Kidney (tissue), 14 donors: ENCODE results near the gene SLC35D3. TPM values are rescaled to one million over a fixed set of nuclear protein-coding genes. Genes with fewer than 3 reads are reported as not detected.
A peak's percentile ranks its signal among the peaks of the same experiment; 100 is the strongest.
"Not testable (repeated sequence)": the region's sequence is repeated elsewhere in the genome, so short reads cannot be mapped to it uniquely, and the experiment has no call there.

Experiments
- DNase-seq, 5 donors: peaks; one replicate each; pipeline ENCODE4 v3.0.0-alpha.2; 2013 to 2020
- FAIRE-seq: peaks from 2 replicates; lab custom pipeline; 2012; peaks lifted over from hg19 to GRCh38; lab: Jason Lieb, UNC
- H3K27ac ChIP-seq, 2 donors: one replicate each; pipeline ENCODE4 v1.7.0; 2013; ENCODE audit warnings: low read depth in 2 of 2, low read length in 2 of 2, inconsistent platforms in 1 of 2
- H3K27me3 ChIP-seq: one replicate; pipeline ENCODE4 v1.7.1; 2013; ENCODE audit warnings: low read length, inconsistent platforms; ENCODE audit not compliant: control insufficient read depth, insufficient read depth
- H3K36me3 ChIP-seq, 3 donors: one replicate each; pipeline versions ENCODE4 v1.7.0 to v1.7.1; 2013; ENCODE audit warnings: low read length in 3 of 3, control low read depth in 1 of 3, inconsistent platforms in 1 of 3; ENCODE audit not compliant: insufficient read depth in 3 of 3, control insufficient read depth in 2 of 3
- H3K4me1 ChIP-seq, 3 donors: one replicate each; pipeline versions ENCODE4 v1.7.0 to v1.7.1; 2013; ENCODE audit warnings: low read length in 3 of 3, inconsistent platforms in 1 of 3, low read depth in 1 of 3; ENCODE audit not compliant: control insufficient read depth in 2 of 3, insufficient read depth in 2 of 3
- H3K4me3 ChIP-seq, 3 donors: one replicate each; pipeline versions ENCODE4 v1.7.0 to v1.8.1; 2013; ENCODE audit warnings: low read length in 3 of 3, control low read depth in 1 of 3, inconsistent platforms in 1 of 3
- H3K9ac ChIP-seq, 3 donors: one replicate each; pipeline versions ENCODE4 v1.7.0 to v1.7.1; 2013; ENCODE audit warnings: low read length in 3 of 3, control low read depth in 1 of 3, inconsistent platforms in 1 of 3
- H3K9me3 ChIP-seq, 3 donors: one replicate each; pipeline versions ENCODE4 v1.7.0 to v1.7.1; 2013; ENCODE audit warnings: low read length in 3 of 3, control low read depth in 1 of 3, inconsistent platforms in 1 of 3; ENCODE audit not compliant: control insufficient read depth in 2 of 3, insufficient read depth in 1 of 3
- CTCF ChIP-seq: IDR thresholded peaks from 3 replicates; pipeline ENCODE4 v1.5.1; 2012; ENCODE audit warnings: mild to moderate bottlenecking, moderate library complexity, borderline replicate concordance; ENCODE audit not compliant: insufficient read depth; ENCODE audit errors: extremely low read depth
- intact Hi-C: fragments of 100-400 bp; cut with DNase I; formaldehyde crosslinking; loops from one replicate; pipeline ENCODE4 v1.11.1; 2022
- polyA plus RNA-seq: library from polyadenylated mRNA; stranded (reverse); fragments of 350-450 nt; fragmentation: Illumina TruSeq; extraction: RNeasy Lipid Tissue Mini Kit (QIAGEN cat#74804); gene quantifications from one replicate; pipeline ENCODE4 v1.2.3, GENCODE V29; 2014; ENCODE audit warnings: low read depth, low replicate concordance; ENCODE audit not compliant: insufficient read depth
- total RNA-seq: library from RNA; stranded (reverse); fragmentation: NEBNext Ultra II Directional; extraction: Animal tissue kit (Norgen Biotek cat#: 25700); gene quantifications from one replicate; pipeline ENCODE4 v1.2.1, GENCODE V29; 2021
- donor health status: control.
- donor health status: control.
- donor health status: control.
- donor health status: control.
- donor health status: control.
- donor health status: DM: yes; HTN: yes; CAD: no.
- donor health status: Normal renal cell carcinoma (clear cell type).

SLC35D3 gene
- total and polyA plus RNA-seq, 2 donors from 2014 or later = not detected

GRCh38 chr6:136956590-136957544, 34.8 kb downstream of the SLC35D3 start:
- Histone ChIP-seq H3K9ac (no peak overlapping the region), H3K27ac (no peak overlapping the region), H3K4me3 (no peak overlapping the region), H3K27me3 (no peaks in the 10 kb centered on the region), H3K9me3 (no peaks in the 10 kb centered on the region), H3K36me3 (no peaks in the 10 kb centered on the region), H3K4me1 (no peaks in the 10 kb centered on the region)
- FAIRE-seq (no peak), DNase-seq (peak in 2 of 5 donors; percentile 17 to 53)
- no peak for TF ChIP-seq CTCF
- intact Hi-C loops = no loop called here

GRCh38 chr6:136958168-136958567, 36.1 kb downstream of the SLC35D3 start:
- Histone ChIP-seq H3K9ac (no peak overlapping the region), H3K36me3 (no peaks in the 10 kb centered on the region), H3K9me3 (no peaks in the 10 kb centered on the region), H3K4me3 (no peak overlapping the region), H3K27ac (no peak overlapping the region), H3K27me3 (no peaks in the 10 kb centered on the region), H3K4me1 (no peaks in the 10 kb centered on the region)
- FAIRE-seq (no peak), DNase-seq (no peak)
- intact Hi-C loops = no loop called here
- no peak for TF ChIP-seq CTCF

- no peaks in the 10 kb centered on the region for H3K36me3 ChIP-seq
- no peak overlapping the region for H3K9ac ChIP-seq
- H3K4me1 ChIP-seq = no peaks in the 10 kb centered on the region
- DNase-seq (peak in 4 of 5 donors; percentile 18 to 52 (median 20)), FAIRE-seq (no peak)
- H3K27me3 ChIP-seq = no peaks in the 10 kb centered on the region
- no peak for TF ChIP-seq CTCF
- no peaks in the 10 kb centered on the region for H3K9me3 ChIP-seq
- intact Hi-C loops = no loop called here
- H3K27ac ChIP-seq = no peak overlapping the region
- H3K4me3 ChIP-seq = no peak overlapping the region
Measured at GRCh38 chr6:136959471-136959891, 37.4 kb downstream of the SLC35D3 start.

- H3K9me3 ChIP-seq, H3K27ac ChIP-seq, H3K9ac ChIP-seq, H3K27me3 ChIP-seq, FAIRE-seq, DNase-seq, intact Hi-C loops, H3K4me1 ChIP-seq, H3K36me3 ChIP-seq, H3K4me3 ChIP-seq: not testable (repeated sequence)
Measured at GRCh38 chr6:136959935-136960334, 37.8 kb downstream of the SLC35D3 start.
